Urinary bladder (tissue), 4 donors: ENCODE results near the gene UMAD1. TPM values are rescaled to one million over a fixed set of nuclear protein-coding genes. Genes with fewer than 3 reads are reported as not detected.

Source experiments
- DNase-seq: peaks from one replicate; pipeline ENCODE4 v3.0.0-alpha.2; 2015; ENCODE audit errors: extremely low spot score
- H3K27ac ChIP-seq: one replicate; pipeline ENCODE4 v1.5.1; 2013; ENCODE audit warnings: low read depth, mild to moderate bottlenecking, moderate library complexity
- H3K36me3 ChIP-seq: one replicate; pipeline ENCODE4 v1.6.1; 2013; ENCODE audit warnings: mild to moderate bottlenecking, moderate library complexity; ENCODE audit not compliant: insufficient read depth
- H3K4me1 ChIP-seq: one replicate; pipeline ENCODE4 v1.6.1; 2013; ENCODE audit warnings: mild to moderate bottlenecking, moderate library complexity; ENCODE audit not compliant: insufficient read depth
- H3K4me3 ChIP-seq: one replicate; pipeline ENCODE4 v1.5.1; 2013; ENCODE audit warnings: low read depth, low read length
- WGBS: extraction: QIAGEN DNeasy Blood & Tissue Kit; methylation state at CpG from one replicate; pipeline ENCODE4 v1.1.7; 2013; 5-methylcytosine and 5-hydroxymethylcytosine counted together
- polyA plus RNA-seq: library from polyadenylated mRNA; stranded (reverse); fragments of 200-250 nt; gene quantifications from one replicate; pipeline ENCODE4 v1.2.3, GENCODE V29; 2013
- total RNA-seq: library from RNA; depleted of rRNA; stranded (reverse); fragments of >200 nt; gene quantifications from one replicate; pipeline ENCODE4 v1.2.3, GENCODE V29; 2014
- donor health status: healthy with polysubstance abuse.
- donor health status: healthy.

Gene UMAD1
- total and polyA plus RNA-seq, 2 donors: 14.6 to 15.8 TPM

GRCh38 chr7:7736671-7737070 is 96.1 kb downstream of the UMAD1 start:
- Histone ChIP-seq H3K36me3 (no peaks in the 10 kb centered on the region), H3K4me1 (no peaks in the 10 kb centered on the region), H3K4me3 (no peak overlapping the region), H3K27ac (no peak overlapping the region)
- no peak for DNase-seq
- 94% methylated on average over 2 of the region's 2 CpGs for WGBS

GRCh38 chr7:7737674-7738073 is 97.1 kb downstream of the UMAD1 start:
- no peak overlapping the region for H3K4me3 ChIP-seq
- H3K36me3 ChIP-seq: no peaks in the 10 kb centered on the region
- no peak for DNase-seq
- H3K4me1 ChIP-seq: no peaks in the 10 kb centered on the region
- no peak overlapping the region for H3K27ac ChIP-seq

- no peaks in the 10 kb centered on the region for H3K4me1 ChIP-seq
- no peak overlapping the region for H3K4me3 ChIP-seq
- H3K36me3 ChIP-seq: no peaks in the 10 kb centered on the region
- 62% methylated on average over 1 of the region's 1 CpG for WGBS
- H3K27ac ChIP-seq: no peak overlapping the region
- no peak for DNase-seq
Measured at GRCh38 chr7:7738177-7738576, 97.6 kb downstream of the UMAD1 start.

GRCh38 chr7:7738622-7739021 is 98.1 kb downstream of the UMAD1 start:
- Histone ChIP-seq H3K27ac (no peak overlapping the region), H3K4me3 (no peak overlapping the region), H3K36me3 (no peaks in the 10 kb centered on the region), H3K4me1 (no peaks in the 10 kb centered on the region)
- no peak for DNase-seq
- WGBS: 90% methylated on average over 3 of the region's 3 CpGs

- H3K4me3 ChIP-seq: no peak overlapping the region
- peaks cover 2% of the 10 kb centered on the region for H3K36me3 ChIP-seq
- DNase-seq: no peak
- no peaks in the 10 kb centered on the region for H3K4me1 ChIP-seq
- WGBS: 76% methylated on average over 4 of the region's 4 CpGs
- no peak overlapping the region for H3K27ac ChIP-seq
Measured at GRCh38 chr7:7739204-7740036, 98.9 kb downstream of the UMAD1 start.

GRCh38 chr7:7740037-7740355 is 99.4 kb downstream of the UMAD1 start:
- DNase-seq: no peak
- Histone ChIP-seq H3K4me1 (no peaks in the 10 kb centered on the region), H3K4me3 (no peak overlapping the region), H3K27ac (no peak overlapping the region), H3K36me3 (peaks cover 2% of the 10 kb centered on the region)
- 85% methylated on average over 2 of the region's 2 CpGs for WGBS

- no peak overlapping the region for H3K27ac ChIP-seq
- 97% methylated on average over 12 of the region's 12 CpGs for WGBS
- H3K4me1 ChIP-seq: no peaks in the 10 kb centered on the region
- no peak for DNase-seq
- peaks cover 2% of the 10 kb centered on the region for H3K36me3 ChIP-seq
- no peak overlapping the region for H3K4me3 ChIP-seq
Measured at GRCh38 chr7:7742223-7742622, 101.7 kb downstream of the UMAD1 start.

- no peaks in the 10 kb centered on the region for H3K4me1 ChIP-seq
- DNase-seq: no peak
- no peak overlapping the region for H3K27ac ChIP-seq
- WGBS: 66% methylated on average over 4 of the region's 4 CpGs
- H3K36me3 ChIP-seq: peaks cover 2% of the 10 kb centered on the region
- H3K4me3 ChIP-seq: no peak overlapping the region
Measured at GRCh38 chr7:7745258-7745657, 104.7 kb downstream of the UMAD1 start.

- WGBS: 90% methylated on average over 4 of the region's 4 CpGs
- Histone ChIP-seq H3K4me1 (no peaks in the 10 kb centered on the region), H3K4me3 (no peak overlapping the region), H3K27ac (no peak overlapping the region), H3K36me3 (peaks cover 2% of the 10 kb centered on the region)
- no peak for DNase-seq
Measured at GRCh38 chr7:7745966-7746365, 105.4 kb downstream of the UMAD1 start.

- WGBS: 44% methylated on average over 4 of the region's 4 CpGs
- H3K4me3 ChIP-seq: no peak overlapping the region
- DNase-seq: no peak
- H3K36me3 ChIP-seq: peaks cover 2% of the 10 kb centered on the region
- H3K27ac ChIP-seq: no peak overlapping the region
- H3K4me1 ChIP-seq: no peaks in the 10 kb centered on the region
Measured at GRCh38 chr7:7746458-7746857, 105.9 kb downstream of the UMAD1 start.

- DNase-seq: no peak
- Histone ChIP-seq H3K36me3 (no peaks in the 10 kb centered on the region), H3K27ac (no peak overlapping the region), H3K4me1 (no peaks in the 10 kb centered on the region), H3K4me3 (no peak overlapping the region)
- 60% methylated on average over 2 of the region's 2 CpGs for WGBS
Measured at GRCh38 chr7:7750571-7751242, 110.2 kb downstream of the UMAD1 start.

GRCh38 chr7:7751243-7752092 is 110.9 kb downstream of the UMAD1 start:
- WGBS: 85% methylated on average over 3 of the region's 3 CpGs
- no peak overlapping the region for H3K4me3 ChIP-seq

GRCh38 chr7:7756577-7756976 is 116.0 kb downstream of the UMAD1 start:
- H3K4me1 ChIP-seq: peaks cover 3% of the 10 kb centered on the region
- H3K27ac ChIP-seq: no peak overlapping the region
- H3K36me3 ChIP-seq: no peaks in the 10 kb centered on the region
- no peak for DNase-seq
- H3K4me3 ChIP-seq: no peak overlapping the region
- 96% methylated on average over 3 of the region's 3 CpGs for WGBS

More at GRCh38 chr7:7751243-7752092, 110.9 kb downstream of the UMAD1 start:
- Histone ChIP-seq H3K4me1 (no peaks in the 10 kb centered on the region), H3K36me3 (no peaks in the 10 kb centered on the region), H3K27ac (no peak overlapping the region)
- no peak for DNase-seq

GRCh38 chr7:7757576-7757975 is 117.0 kb downstream of the UMAD1 start:
- DNase-seq: no peak
- WGBS: 79% methylated on average over 4 of the region's 4 CpGs
- H3K4me1 ChIP-seq: peaks cover 3% of the 10 kb centered on the region
- H3K36me3 ChIP-seq: no peaks in the 10 kb centered on the region
- no peak overlapping the region for H3K4me3 ChIP-seq
- H3K27ac ChIP-seq: no peak overlapping the region
